DOHH2 (cell line): Measurements from ENCODE around the gene REPIN1.

ENCODE experiments used
- CTCF ChIP-seq: fragments of 200-600 bp; sonication (generic); IDR thresholded peaks from one replicate; pipeline ENCODE4 v1.5.1; 2014; ENCODE audit warnings: antibody characterized with exemption, mild to moderate bottlenecking, low read depth, low read length; ENCODE audit not compliant: poor library complexity, severe bottlenecking
- EZH2phosphoT487 ChIP-seq: fragments of 200-600 bp; sonication (generic); IDR thresholded peaks from 2 replicates; pipeline ENCODE4 v1.6.1; 2017; ENCODE audit warnings: borderline replicate concordance, mild to moderate bottlenecking, antibody characterized with exemption, low read length, moderate library complexity, mixed read lengths

GRCh38 chr7:150381096-150381495 lies 12.5 kb downstream of the REPIN1 start:
- TF ChIP-seq CTCF: no peak
- no peak for TF ChIP-seq EZH2phosphoT487
